Caki2 (cell line): ENCODE data around the gene PLAC1. TPM values are rescaled to one million over a fixed set of nuclear protein-coding genes. Genes with fewer than 3 reads are reported as not detected.
A peak's percentile ranks its signal among the peaks of the same experiment; 100 is the strongest.

Experiments
- DNase-seq: peaks from one replicate; pipeline ENCODE4 v3.0.0-alpha.2; 2015; ENCODE audit warnings: low read depth
- in situ Hi-C: cut with HindIII; loops from 2 replicates; pipeline ENCODE4 v1.10.0; 2016; ENCODE audit warnings: low sequenced_read_pairs, low pct_unique_long_range_greater_than_20kb, mixed read lengths
- total RNA-seq: library from RNA; depleted of rRNA; stranded (reverse); fragments of >200 nt; shearing (Covaris generic); gene quantifications from 2 replicates; pipeline ENCODE4 v1.2.3, GENCODE V29; 2014; ENCODE audit warnings: low replicate concordance

PLAC1 gene
- total RNA-seq, 1 experiment from 2014 or later, result not detected

DNA sequence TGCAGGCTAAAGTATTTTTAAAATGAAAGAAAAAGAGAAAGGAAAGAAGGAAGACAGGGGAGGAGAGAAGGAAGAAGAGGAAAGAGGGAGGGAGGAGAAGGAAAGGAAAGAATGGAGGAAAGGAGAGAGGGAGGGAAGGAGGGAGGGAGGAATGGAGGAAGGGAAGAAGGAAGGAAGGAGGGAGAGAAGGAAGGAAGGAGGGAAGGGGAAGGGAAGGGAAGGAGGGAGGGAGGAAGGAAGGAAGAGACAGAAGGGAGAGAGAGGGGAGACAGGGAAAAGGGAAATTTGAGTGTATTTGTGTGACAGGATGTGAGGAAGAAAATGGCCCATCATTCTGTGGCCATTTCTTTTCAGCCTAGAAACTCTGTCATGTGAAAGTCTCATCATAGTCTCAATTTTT is 14.9 kb upstream of the PLAC1 start:
- in situ Hi-C loops, result no loop called here
- no peak for DNase-seq

DNA sequence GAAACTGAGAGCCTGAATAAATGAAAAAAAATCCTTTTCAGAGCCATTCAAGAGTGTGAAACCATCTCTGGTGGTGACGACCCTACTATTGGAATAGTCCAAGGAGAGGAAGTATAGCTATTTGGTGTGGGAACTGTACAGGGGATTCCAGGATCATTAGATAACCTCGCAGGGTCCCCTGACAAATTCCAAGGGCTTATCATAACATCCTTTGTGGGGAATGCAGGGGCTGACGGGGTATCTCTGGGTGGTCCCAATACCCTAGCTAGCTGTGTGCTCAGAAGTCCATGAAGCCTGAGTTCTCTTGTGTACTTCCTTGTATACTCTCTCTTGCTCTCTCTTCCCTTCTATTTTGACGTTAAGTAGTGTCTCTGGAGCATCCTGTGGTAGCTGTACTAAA is 13.8 kb upstream of the PLAC1 start:
- in situ Hi-C loops, result no loop called here
- DNase-seq, result no peak

DNA sequence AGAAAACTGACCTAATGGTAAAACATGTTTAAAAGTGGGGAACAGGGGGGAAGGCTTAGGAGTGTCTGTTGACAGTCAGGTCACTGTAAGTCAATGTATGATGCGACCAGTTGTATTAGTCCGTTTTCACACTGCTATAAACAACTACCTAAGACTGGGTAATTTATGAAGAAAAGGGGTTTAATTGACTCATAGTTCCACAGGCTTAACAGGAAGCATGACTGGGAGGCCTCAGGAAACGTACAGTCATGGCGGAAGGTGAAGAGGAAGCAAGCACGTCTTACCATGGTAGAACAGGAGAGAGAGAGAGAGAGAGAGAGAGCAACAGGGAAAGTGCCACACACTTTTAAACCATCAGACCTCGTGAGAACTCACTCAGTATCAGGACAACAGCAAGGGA is 13.0 kb upstream of the PLAC1 start:
- in situ Hi-C loops, result no loop called here
- DNase-seq, result no peak

DNA sequence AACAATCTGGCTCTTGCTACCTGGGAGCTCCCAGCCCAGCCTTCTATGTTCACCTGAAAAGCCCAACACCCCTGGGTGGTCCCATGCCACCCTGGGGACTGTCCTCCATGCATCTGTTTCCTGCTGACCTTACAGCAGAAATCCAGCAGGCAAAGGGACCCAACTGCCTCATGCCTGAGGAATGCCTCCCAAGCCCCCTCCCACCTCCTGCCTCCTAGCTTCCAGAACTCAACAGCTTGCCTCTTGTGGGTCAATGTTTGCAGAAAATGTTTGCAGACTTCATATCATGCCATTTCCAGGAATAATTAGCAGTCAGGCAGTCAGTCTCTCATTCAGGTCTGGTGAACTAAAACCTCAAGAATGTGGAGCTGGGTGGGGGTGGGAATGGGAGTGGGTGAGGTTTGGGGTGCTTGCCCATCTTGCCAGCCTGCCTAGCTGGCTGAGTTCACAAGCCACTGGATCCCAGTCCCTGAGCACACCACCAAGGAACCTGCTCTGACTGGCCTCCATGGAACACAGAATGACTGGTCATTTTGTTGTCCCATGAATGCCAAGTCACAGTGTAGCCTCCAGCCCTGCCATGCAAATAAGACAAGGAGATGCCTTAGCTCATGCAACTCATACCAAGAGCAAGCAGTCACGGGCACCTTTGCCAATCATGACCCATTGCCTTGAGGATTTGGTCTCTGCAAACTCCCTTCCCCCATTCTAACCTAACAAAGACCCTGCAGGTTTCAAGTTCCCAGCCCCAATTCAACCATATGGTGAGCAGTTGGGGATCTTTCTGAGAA is 12.1 kb upstream of the PLAC1 start:
- in situ Hi-C loops, result no loop called here
- DNase-seq, result peak; percentile 17

DNA sequence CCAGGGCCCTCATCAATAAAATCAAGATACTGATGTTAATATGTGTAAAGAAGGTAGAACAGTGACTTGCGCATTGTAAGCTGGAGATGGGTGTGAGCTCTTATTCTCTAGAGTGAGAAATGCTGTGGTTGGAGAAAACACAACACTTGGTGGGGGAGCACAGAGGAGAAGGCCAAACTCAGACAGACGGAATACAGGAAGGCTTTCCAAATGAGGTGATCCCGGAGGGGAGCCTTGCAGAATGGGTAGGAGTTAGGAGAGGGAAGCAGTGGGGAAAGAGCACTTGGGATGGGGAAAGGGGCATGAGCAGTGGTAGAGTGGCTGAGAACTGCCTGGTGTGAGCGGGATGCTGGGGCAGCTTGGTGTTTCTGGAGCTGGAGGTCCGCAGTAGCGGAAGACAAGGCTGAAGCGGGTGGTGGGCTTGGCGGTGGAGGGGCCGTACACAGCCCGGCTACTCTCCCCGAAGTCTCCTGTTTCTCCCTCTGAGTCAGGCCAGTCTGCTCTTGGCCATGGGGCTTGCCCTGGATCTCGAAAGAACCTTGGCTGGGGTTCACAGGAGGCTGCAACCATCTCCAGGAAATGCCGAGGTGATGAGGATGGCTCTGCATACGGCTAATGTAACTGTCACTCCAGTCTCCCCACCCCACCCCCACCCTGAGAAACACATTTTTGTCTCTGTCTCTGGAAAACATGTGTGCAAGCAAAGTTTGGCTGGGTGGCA is 11.3 kb upstream of the PLAC1 start:
- no peak for DNase-seq
- in situ Hi-C loops, result no loop called here

DNA sequence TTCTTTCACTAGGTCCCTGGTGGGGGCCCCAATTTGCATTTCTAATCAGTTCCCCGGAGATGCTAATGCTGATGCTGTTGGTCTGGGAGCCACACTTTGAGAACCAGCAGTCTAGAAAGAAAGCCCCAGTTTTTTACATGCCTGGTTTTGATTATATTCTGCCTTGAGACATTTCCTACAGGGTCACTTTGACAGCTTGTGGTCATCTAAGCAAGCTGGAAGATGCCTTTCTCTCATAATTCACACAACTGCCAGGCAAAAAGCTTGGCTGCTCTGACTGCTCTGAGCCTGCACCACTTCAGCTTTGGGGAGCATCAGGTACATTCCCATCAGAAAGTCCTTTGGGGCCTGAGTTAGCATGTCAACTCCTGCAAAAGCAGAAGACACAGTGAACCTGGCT is 5.9 kb upstream of the PLAC1 start:
- DNase-seq, result no peak

DNA sequence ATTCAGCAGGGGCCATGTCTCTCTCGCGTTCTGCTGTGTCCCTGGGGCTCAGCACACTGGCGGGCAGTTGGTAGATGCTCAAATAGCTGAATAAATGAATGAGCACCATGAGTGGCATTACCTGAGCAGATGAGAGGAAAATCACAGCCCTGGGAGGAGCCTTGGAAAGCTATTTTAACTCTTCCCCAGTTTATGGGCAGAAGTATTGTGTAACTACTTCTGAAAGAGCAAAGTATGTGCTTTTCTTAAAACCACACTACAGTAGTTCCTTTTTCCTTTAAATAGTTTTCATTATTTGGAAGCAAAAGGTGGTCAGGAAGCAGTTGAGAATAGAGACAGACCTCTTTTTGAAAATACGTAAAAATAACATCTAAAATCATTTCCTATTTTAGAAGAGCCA is 3.0 kb upstream of the PLAC1 start:
- no peak for DNase-seq
- in situ Hi-C loops, result no loop called here

More for the DNA sequence above, 5.9 kb upstream of the PLAC1 start:
- in situ Hi-C loops, result no loop called here

DNA sequence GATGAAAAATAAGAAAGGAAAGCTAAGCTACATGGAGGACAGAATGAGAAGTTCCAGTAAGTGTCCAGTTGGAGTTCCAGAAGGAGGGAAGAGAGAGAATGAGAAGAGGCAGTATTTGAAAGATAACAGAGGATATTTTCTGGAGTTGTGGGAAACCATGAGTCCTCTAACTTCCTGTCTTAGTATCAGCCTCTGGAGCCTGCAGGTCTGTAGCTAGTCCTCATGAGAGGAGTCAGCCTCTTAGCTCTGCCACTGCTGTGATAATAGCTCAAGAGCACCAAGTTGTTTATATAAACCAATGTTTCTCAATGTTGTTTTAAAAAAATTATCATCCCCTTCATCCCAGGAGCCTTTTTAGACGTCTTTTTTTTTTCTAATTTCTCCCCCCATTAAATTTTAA is 2.4 kb upstream of the PLAC1 start:
- in situ Hi-C loops, result no loop called here
- DNase-seq, result no peak

DNA sequence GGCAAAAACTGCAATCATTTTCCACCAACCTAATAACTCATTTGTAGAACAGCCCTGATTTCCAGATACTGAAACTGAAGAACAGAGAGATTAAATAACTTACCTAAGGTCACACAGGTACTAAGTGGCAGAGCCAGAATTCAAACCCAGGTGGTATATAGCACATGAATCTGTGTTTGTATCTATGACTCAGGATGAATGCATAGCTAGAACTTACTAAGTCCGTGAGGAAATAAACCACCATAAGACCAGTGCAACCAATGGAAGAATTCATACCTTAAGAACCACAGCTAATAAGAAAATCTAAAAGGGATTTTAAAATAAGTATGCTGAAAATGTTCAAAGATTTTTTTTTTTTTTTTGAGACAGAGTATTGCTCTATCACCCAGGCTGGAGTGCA is 1.5 kb upstream of the PLAC1 start:
- in situ Hi-C loops, result no loop called here
- DNase-seq, result no peak

DNA sequence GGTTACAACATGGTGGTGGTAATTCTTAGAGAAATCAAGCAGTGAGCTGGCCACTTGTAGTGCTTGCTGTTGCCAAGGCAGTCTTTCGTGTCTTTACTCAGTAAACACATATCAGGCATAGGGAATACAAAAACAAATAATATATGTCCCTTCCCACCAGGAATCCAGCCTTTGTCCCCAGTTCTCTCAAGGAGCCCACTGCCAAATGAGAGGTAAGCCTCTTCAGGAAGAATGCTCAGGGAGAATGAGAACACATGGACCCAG is 421 bp upstream of the PLAC1 start:
- DNase-seq, result no peak
- in situ Hi-C loops, result no loop called here

DNA sequence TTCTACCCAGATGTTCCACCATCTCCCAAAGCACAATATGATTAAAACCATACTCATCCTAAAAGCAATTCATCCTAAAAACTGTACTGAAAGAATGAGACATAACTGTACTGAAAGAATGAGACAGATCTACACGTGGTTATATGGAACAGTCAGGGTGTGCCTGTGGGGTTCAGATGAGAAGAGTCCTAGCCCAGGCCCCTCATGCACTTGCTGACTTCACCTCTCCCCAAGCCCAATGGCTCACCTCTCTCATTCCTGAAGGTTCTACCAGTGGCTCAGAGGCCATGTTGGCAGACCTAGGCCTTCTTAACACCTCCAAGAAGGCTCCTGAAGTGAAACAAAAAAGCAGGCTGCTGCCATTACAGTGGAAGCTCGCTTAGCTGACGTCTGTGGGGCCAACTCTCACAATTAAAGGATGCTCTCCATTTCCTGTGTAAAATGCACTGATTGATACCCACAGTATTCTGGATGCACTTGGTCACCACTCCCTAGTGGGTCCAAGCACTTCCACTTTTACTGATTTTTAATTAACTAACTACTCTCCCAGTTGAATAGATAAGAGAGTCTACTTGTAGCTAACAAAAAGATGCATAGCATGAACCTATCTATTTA is 3.8 kb downstream of the PLAC1 start:
- no peak for DNase-seq
- in situ Hi-C loops, result no loop called here

DNA sequence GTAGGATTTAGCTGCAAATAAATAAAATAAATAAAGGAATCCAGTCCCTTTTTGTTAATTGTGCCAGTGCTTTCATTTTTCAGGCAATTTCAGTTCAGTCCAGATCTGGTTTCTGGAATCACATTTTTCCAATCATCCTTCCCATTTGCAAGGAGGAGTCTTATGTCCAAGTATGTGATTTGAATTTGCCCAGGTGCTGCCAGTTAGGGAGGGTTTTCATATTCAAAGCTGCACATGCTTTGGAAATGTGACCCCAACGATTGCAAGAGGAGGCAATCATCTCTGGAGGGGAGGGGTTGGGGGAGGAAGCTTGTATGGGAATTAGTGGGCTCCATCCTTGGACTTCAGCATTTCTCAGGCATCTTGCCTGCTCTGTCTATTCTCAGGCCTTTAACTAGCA is 4.4 kb downstream of the PLAC1 start:
- in situ Hi-C loops, result no loop called here
- DNase-seq, result no peak

DNA sequence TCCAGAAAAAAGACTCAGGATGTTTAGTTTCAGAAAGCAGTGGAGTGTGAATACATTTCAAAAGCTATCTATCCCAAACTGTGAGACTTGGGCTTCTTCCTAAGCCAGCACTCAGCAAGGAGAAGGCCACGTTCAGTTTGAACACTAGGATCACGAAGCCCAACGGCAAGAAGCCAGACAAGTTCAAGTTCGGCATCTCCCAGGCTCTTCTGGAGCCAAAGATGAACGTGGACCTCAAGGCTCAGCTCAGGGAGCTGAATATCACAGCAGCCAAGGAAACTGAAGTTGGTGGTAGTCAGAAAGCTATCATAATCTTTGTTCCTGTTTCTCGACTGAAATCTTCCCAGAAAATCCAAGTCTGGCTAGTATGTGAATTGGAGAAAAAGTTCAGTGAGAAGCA is 7.6 kb downstream of the PLAC1 start:
- no peak for DNase-seq
- in situ Hi-C loops, result no loop called here

DNA sequence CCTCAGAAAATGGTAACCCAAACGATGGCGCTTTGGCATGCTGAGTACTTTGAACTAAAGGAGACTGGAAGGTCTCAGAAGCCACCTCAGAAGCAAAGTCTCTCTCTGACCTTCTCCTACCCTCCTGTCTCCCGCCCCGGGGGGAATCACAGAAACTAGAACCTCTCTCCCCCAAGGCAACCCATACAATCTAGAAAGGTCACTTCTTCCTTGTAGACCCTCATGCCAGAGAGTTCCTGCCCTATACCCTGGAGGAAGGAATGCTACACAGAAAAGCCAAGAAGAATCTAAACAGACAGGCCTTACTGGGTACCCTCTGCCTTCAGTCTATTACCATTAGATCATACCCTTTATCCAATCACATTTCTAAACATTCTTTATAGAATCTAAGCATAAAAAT is 8.5 kb downstream of the PLAC1 start:
- in situ Hi-C loops, result no loop called here
- no peak for DNase-seq

DNA sequence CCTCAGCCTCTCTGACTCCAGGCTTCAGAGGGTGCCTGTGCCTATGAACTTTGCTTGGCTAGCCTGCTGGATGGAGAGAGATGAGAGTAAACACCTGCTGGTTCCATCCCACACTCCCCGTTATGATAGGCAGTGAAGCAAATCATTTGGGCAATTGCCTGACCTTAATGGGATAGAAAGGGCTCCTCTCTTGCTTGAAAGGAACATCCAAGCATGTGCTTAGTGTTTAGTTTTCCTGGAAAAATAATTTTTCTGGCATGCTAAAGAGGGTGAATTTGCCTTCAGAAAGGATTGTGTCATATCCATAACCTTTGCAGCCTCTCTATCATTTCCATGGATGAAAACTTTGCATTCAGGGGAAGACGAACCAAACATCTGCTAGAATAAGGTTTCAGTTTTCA is 10.8 kb downstream of the PLAC1 start:
- in situ Hi-C loops, result no loop called here
- DNase-seq, result no peak

DNA sequence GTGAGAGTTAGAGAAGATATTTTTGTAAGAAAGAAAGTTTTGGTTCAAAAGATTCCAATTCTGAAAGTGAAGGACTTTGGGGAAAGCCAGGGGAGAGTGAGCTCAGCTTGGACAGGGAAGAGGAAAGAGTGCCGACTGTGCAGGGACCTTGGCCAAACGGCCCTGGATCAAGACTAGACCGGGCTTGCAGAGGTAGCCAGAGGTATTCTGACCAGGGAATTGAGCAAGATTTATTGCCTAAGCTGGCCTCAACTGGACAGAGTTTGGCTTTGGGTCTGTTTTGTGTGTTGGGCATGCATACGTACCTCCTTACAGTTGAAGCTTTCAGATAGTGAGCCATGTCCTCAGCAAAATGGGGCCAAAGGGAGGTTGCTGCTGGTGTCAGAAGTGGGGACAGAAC is 11.6 kb downstream of the PLAC1 start:
- in situ Hi-C loops, result no loop called here
- no peak for DNase-seq

DNA sequence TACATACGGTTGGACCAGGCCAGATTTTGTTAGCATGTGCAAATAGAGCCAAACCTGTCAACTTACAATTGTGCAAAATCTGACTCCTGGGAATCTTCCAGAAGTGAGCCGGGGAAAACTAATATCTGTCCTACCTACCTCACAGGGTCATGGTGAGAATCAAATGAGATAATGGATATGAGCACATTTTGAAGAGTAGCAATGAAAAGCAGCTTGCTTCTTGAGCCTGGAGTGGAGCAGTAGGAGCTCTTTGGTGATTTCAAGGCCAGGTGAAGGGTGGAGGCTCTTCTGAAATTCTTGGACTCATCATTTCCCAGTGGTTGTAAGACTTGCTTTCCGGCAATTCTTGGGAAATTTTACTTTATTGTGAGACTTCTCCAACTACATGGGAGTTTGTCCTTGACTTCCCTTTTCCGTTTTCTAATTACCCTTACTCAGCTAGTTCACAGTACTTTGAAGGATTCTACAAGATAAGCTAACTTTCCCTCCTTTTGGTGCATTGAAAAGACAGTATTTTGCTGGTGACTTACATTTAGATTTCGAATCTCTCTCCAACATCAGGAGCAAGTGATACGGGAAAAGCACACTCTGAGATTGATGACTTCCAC is 12.2 kb downstream of the PLAC1 start:
- in situ Hi-C loops, result no loop called here
- DNase-seq, result no peak

DNA sequence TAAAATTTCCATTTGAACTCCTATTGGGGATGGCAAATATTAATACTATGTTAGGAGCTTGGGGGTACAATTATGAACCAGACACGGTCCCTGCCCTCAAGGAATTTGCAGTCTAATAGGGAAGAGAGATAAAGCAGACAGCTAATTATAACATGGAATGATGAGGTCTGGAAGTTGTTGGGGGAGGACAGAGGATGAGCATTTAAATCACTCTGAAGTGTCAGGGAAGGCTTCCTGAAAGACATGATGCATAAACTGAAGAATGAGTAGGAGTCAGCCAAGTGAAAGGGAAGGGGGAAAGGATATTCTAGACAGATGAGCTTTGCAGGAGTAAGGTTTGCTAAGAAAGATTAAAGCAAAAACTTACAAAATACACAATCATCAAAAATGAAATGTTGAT is 15.9 kb downstream of the PLAC1 start:
- in situ Hi-C loops, result no loop called here
- no peak for DNase-seq

DNA sequence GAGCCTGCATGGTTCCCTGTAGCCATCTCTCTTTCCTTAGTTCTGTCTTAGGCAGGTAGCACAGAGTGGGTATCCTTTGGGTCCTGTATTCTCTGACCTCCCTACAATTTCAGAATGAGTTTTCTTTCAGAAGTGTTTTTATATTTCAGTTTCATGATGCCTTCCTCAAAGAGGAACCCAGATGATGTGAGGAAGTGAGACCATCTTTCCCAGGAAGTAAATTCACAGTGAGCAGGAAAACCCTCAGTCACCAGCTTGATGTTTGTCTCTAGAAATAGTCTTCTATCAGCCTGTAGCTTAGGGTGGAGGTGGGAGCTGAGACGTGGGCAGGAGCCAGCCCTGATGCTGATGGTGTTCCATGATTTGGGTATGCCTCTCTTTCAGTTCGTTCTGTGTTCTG is 16.9 kb downstream of the PLAC1 start:
- no peak for DNase-seq
- in situ Hi-C loops, result no loop called here
